SK-N-SH treated with all-trans-retinoic acid at 6 μM for 48 hours (cell line): ENCODE results near the gene CRIP1.

Source experiments
- ATAC-seq: fragments of 200-7000 bp; cut with Tn5 transposase; 3 replicates; pipeline ENCODE4 v1.9.1; 2020; ENCODE audit warnings: mild to moderate bottlenecking, moderate library complexity
- ARNTL ChIP-seq: fragments of 450-650 bp; formaldehyde crosslinking; IDR thresholded peaks from 2 replicates; pipeline ENCODE4 v1.5.0; 2020; ENCODE audit warnings: low read depth, mild to moderate bottlenecking, moderate library complexity, borderline replicate concordance
- BACH2 ChIP-seq: fragments of 250-450 bp; sonication (Bioruptor Pico); IDR thresholded peaks from 2 replicates; pipeline ENCODE4 v1.9.0; 2021; ENCODE audit warnings: mild to moderate bottlenecking, borderline replicate concordance
- ESRRG ChIP-seq: fragments of 250-450 bp; sonication (Bioruptor Pico); IDR thresholded peaks from 2 replicates; pipeline ENCODE4 v1.6.1; 2021; ENCODE audit warnings: mild to moderate bottlenecking
- GLIS3 ChIP-seq: fragments of 250-450 bp; sonication (Bioruptor Pico); IDR thresholded peaks from 2 replicates; pipeline ENCODE4 v1.5.0; 2020; ENCODE audit warnings: mild to moderate bottlenecking, moderate library complexity
- OSR1 ChIP-seq: fragments of 250-450 bp; sonication (Bioruptor Pico); IDR thresholded peaks from 2 replicates; pipeline ENCODE4 v1.8.0; 2022; ENCODE audit warnings: moderate library complexity, mild to moderate bottlenecking, inconsistent platforms
- RARB ChIP-seq: fragments of 250-450 bp; sonication (Bioruptor Pico); IDR thresholded peaks from 2 replicates; pipeline ENCODE4 v1.8.0; 2021; ENCODE audit warnings: mild to moderate bottlenecking, moderate library complexity
- SNAI2 ChIP-seq: fragments of 250-450 bp; sonication (Bioruptor Pico); IDR thresholded peaks from 2 replicates; pipeline ENCODE4 v1.5.0; 2020; ENCODE audit warnings: mild to moderate bottlenecking, moderate library complexity
- TCF4 ChIP-seq: fragments of 250-450 bp; sonication (Bioruptor Pico); IDR thresholded peaks from 2 replicates; pipeline ENCODE4 v1.8.0; 2021; ENCODE audit warnings: mild to moderate bottlenecking, moderate library complexity, borderline replicate concordance
- TOX ChIP-seq: fragments of 250-450 bp; sonication (Bioruptor Pico); IDR thresholded peaks from 2 replicates; pipeline ENCODE4 v1.8.0; 2021; ENCODE audit warnings: mild to moderate bottlenecking, moderate library complexity, borderline replicate concordance
- ZC3H10 ChIP-seq: fragments of 250-450 bp; sonication (Bioruptor Pico); IDR thresholded peaks from 2 replicates; pipeline ENCODE4 v1.5.1; 2021; ENCODE audit warnings: mild to moderate bottlenecking, moderate library complexity
- ZFP30 ChIP-seq: fragments of 450-650 bp; formaldehyde crosslinking; IDR thresholded peaks from 2 replicates; pipeline ENCODE4 v1.5.0; 2022; ENCODE audit warnings: mild to moderate bottlenecking, moderate library complexity
- ZNF70 ChIP-seq: fragments of 450-650 bp; formaldehyde crosslinking; IDR thresholded peaks from 2 replicates; pipeline ENCODE4 v1.5.0; 2020; ENCODE audit warnings: mild to moderate bottlenecking, moderate library complexity
- ZNF8 ChIP-seq: fragments of 450-650 bp; formaldehyde crosslinking; IDR thresholded peaks from 2 replicates; pipeline ENCODE4 v1.5.0; 2020; ENCODE audit warnings: mild to moderate bottlenecking, moderate library complexity
- TF ChIP-seq, protein P1 (sequence below): fragments of 250-450 bp; sonication (Bioruptor Pico); IDR thresholded peaks from 2 replicates; pipeline ENCODE4 v1.8.0; 2020; ENCODE audit warnings: mild to moderate bottlenecking, moderate library complexity, borderline replicate concordance
- TF ChIP-seq, protein P2 (sequence below): fragments of 250-450 bp; sonication (Bioruptor Pico); IDR thresholded peaks from 2 replicates; pipeline ENCODE4 v1.8.0; 2021; ENCODE audit warnings: low read depth, mild to moderate bottlenecking, moderate library complexity, borderline replicate concordance
- TF ChIP-seq, protein P3 (sequence below): fragments of 250-450 bp; sonication (Bioruptor Pico); IDR thresholded peaks from 2 replicates; pipeline ENCODE4 v1.5.0; 2020; ENCODE audit warnings: mild to moderate bottlenecking, moderate library complexity
- TF ChIP-seq, protein P4 (sequence below): fragments of 250-450 bp; sonication (Bioruptor Pico); IDR thresholded peaks from 2 replicates; pipeline ENCODE4 v1.5.1; 2021; ENCODE audit warnings: mild to moderate bottlenecking, moderate library complexity

The CRIP1 gene

DNA sequence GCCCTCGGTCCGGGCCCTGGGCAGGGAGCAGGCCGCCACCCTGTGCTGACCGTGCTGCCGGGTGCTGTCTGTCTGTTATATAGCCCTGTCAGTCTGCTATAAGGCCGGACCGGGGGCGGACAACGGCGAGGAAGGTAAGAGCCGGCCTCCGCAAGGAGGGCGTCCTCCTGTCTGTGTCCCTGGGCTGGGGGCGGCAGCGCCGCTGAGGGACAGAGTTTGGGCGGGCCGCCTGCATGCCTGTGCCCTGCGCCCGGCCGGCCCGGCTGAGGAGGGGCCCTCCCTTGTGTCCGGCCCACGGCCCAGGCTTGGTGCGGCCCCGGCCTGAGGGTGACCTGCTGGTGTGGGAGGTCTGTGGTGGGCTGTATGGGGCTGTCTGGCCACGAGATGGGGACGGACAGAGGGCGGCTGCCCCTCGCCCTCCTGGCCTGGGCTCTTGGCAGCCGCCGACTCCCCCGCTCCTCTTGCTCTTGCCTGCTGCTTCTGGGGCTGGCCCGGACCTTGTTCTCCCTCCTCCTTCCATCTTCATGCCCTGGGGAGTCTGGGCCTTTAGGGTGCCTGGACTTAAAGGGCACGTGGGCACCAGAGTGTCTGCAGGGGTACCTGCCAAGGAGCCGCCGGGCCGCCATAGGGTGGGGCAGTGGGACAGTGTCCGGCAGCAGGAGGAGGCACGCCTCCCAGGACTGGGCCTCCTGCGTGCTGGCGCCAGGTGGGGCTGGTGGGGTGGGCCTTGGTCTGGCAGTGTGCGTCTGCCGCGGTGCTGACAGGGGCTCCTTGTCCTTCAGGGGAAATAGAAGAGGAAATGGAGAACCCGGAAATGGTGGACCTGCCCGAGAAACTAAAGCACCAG is 37.2 kb upstream of the CRIP1 start (continued):
- TF ChIP-seq, protein P1, sequence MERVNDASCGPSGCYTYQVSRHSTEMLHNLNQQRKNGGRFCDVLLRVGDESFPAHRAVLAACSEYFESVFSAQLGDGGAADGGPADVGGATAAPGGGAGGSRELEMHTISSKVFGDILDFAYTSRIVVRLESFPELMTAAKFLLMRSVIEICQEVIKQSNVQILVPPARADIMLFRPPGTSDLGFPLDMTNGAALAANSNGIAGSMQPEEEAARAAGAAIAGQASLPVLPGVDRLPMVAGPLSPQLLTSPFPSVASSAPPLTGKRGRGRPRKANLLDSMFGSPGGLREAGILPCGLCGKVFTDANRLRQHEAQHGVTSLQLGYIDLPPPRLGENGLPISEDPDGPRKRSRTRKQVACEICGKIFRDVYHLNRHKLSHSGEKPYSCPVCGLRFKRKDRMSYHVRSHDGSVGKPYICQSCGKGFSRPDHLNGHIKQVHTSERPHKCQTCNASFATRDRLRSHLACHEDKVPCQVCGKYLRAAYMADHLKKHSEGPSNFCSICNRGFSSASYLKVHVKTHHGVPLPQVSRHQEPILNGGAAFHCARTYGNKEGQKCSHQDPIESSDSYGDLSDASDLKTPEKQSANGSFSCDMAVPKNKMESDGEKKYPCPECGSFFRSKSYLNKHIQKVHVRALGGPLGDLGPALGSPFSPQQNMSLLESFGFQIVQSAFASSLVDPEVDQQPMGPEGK (CRISPR knock-in tag): no peak
- no peak for TF ChIP-seq BACH2 (CRISPR knock-in tag)
- TF ChIP-seq GLIS3 (CRISPR knock-in tag): no peak
- no peak for TF ChIP-seq RARB
- no peak for TF ChIP-seq ESRRG (CRISPR knock-in tag)
- TF ChIP-seq, all 23 proteins: peak for 0

DNA sequence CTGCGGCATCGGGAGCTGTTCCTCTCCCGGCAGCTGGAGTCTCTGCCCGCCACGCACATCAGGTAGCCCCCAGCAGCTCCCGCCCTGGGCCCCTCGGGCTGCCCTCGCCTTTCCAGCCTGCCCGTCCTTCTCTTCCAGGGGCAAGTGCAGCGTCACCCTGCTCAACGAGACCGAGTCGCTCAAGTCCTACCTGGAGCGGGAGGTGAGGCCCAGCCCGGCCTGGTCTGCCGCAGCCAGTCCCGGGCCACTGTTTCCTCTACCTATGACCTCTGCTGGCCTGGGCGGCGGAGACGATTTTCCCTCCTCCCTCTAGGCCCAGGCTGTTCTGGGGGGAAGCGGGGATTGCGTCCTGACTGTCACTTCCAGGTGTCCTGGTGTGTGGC is 36.6 kb upstream of the CRIP1 start:
- ATAC-seq: no peak
- TF ChIP-seq OSR1 (CRISPR knock-in tag): no peak
- TF ChIP-seq, all 23 proteins: peak for 0

DNA sequence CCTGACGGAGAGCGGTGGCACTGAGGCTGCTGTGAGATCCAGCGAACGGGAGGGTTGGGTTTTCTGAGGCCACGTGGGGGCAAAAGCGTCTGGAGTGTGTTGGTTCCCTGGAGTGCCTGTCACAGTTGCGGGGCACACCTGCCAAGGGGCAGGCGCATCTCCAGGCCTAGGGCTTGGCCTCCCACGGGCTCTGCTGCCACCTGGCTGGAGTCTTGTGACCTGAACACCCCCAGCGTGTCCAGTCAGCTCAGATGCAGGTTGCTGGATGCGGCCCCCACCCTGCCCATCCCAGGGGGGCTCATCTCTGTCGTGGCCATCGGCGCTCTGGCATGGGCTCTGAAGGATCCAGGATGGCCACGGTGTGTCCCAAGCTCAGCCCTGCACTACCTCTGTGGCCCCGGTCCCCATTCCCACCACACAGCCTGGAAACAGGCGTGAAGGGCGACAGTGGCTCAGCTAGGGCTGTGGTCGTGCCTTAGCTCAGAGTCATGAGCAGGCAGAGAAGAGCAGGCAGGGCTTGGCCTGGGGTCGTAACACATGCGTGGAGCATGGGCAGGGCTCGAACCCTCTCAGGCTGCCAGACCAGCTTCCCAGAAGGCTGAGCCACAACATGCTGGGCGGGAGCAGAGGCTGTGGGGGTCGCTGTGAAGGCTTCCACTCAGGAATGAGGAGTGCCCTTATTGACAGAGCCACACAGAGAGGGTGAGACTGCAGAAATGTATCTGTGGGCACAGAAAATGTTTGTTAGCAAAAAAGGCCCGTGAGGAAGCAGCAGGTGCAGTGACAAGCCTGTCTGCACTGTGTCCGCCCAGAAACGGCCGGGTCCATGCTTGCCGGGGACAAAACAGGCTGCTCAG is 35.6 kb upstream of the CRIP1 start:
- no peak for ATAC-seq
- TF ChIP-seq GLIS3 (CRISPR knock-in tag): no peak
- TF ChIP-seq TOX (CRISPR knock-in tag): no peak
- no peak for TF ChIP-seq ESRRG (CRISPR knock-in tag)
- TF ChIP-seq ZNF70 (CRISPR knock-in tag): no peak
- TF ChIP-seq, protein P2, sequence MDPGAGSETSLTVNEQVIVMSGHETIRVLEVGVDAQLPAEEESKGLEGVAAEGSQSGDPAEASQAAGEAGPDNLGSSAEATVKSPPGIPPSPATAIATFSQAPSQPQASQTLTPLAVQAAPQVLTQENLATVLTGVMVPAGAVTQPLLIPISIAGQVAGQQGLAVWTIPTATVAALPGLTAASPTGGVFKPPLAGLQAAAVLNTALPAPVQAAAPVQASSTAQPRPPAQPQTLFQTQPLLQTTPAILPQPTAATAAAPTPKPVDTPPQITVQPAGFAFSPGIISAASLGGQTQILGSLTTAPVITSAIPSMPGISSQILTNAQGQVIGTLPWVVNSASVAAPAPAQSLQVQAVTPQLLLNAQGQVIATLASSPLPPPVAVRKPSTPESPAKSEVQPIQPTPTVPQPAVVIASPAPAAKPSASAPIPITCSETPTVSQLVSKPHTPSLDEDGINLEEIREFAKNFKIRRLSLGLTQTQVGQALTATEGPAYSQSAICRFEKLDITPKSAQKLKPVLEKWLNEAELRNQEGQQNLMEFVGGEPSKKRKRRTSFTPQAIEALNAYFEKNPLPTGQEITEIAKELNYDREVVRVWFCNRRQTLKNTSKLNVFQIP: no peak
- TF ChIP-seq ZFP30 (CRISPR knock-in tag): no peak
- no peak for TF ChIP-seq TCF4
- no peak for TF ChIP-seq ZNF8 (CRISPR knock-in tag)

DNA sequence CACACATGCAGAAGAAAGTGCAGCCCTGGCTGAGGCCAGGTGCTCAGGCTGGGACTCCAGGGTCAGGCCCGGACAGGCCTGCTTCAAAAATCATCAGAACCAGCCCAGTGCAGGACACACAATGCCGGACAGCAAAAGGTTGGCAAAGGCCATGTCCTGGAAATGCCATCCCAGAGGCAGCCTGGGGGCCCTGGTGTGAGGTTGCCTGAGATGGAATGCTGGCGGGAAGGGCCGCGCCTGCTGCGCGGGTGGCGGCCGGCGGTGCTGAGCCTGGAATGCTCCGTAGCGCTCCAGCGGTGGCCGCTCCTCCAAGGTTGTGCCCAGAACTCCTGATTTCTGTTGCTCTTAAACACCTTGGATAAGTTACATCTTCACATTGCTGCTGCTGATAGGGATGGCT is 33.7 kb upstream of the CRIP1 start:
- TF ChIP-seq ZFP30 (CRISPR knock-in tag) (no peak), TOX (CRISPR knock-in tag) (no peak), TCF4 (no peak), SNAI2 (CRISPR knock-in tag) (no peak), ZNF8 (CRISPR knock-in tag) (no peak), ZC3H10 (CRISPR knock-in tag) (no peak), ARNTL (CRISPR knock-in tag) (no peak)
- TF ChIP-seq, protein P3, sequence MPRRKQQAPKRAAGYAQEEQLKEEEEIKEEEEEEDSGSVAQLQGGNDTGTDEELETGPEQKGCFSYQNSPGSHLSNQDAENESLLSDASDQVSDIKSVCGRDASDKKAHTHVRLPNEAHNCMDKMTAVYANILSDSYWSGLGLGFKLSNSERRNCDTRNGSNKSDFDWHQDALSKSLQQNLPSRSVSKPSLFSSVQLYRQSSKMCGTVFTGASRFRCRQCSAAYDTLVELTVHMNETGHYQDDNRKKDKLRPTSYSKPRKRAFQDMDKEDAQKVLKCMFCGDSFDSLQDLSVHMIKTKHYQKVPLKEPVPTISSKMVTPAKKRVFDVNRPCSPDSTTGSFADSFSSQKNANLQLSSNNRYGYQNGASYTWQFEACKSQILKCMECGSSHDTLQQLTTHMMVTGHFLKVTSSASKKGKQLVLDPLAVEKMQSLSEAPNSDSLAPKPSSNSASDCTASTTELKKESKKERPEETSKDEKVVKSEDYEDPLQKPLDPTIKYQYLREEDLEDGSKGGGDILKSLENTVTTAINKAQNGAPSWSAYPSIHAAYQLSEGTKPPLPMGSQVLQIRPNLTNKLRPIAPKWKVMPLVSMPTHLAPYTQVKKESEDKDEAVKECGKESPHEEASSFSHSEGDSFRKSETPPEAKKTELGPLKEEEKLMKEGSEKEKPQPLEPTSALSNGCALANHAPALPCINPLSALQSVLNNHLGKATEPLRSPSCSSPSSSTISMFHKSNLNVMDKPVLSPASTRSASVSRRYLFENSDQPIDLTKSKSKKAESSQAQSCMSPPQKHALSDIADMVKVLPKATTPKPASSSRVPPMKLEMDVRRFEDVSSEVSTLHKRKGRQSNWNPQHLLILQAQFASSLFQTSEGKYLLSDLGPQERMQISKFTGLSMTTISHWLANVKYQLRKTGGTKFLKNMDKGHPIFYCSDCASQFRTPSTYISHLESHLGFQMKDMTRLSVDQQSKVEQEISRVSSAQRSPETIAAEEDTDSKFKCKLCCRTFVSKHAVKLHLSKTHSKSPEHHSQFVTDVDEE (CRISPR knock-in tag): no peak
- TF ChIP-seq, protein P4, sequence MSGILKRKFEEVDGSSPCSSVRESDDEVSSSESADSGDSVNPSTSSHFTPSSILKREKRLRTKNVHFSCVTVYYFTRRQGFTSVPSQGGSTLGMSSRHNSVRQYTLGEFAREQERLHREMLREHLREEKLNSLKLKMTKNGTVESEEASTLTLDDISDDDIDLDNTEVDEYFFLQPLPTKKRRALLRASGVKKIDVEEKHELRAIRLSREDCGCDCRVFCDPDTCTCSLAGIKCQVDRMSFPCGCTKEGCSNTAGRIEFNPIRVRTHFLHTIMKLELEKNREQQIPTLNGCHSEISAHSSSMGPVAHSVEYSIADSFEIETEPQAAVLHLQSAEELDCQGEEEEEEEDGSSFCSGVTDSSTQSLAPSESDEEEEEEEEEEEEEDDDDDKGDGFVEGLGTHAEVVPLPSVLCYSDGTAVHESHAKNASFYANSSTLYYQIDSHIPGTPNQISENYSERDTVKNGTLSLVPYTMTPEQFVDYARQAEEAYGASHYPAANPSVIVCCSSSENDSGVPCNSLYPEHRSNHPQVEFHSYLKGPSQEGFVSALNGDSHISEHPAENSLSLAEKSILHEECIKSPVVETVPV (CRISPR knock-in tag): no peak
- no peak for ATAC-seq
